Astrocyte of the hippocampus (primary cell): ENCODE results near the gene CFAP43.

ENCODE experiments used
- DNase-seq: peaks from one replicate; pipeline ENCODE4 v3.0.0; 2011; ENCODE audit warnings: low read depth, low spot score

CFAP43 gene

GRCh38 chr10:104231784-104232612 lies at the start of gene CFAP43:
CFAP43 (minus strand) TSS chr10:104232364; CDS start chr10:104232246, 118 bp downstream.
- DNase-seq = peak; percentile 98

- no peak for DNase-seq
These were observed 49.5 kb upstream of the CFAP43 start for GRCh38 chr10:104281694-104282093.

- no peak for DNase-seq
These were observed 47.5 kb upstream of the CFAP43 start for GRCh38 chr10:104279550-104280259.

- no peak for DNase-seq
These were observed 45.6 kb upstream of the CFAP43 start for GRCh38 chr10:104277785-104278184.

GRCh38 chr10:104276192-104276591 lies 44.0 kb upstream of the CFAP43 start:
- DNase-seq = no peak

GRCh38 chr10:104274762-104275721 lies 42.9 kb upstream of the CFAP43 start:
- DNase-seq = peak; percentile 67

- DNase-seq = no peak
These were observed 41.9 kb upstream of the CFAP43 start for GRCh38 chr10:104273899-104274575.

GRCh38 chr10:104273286-104273685 lies 41.1 kb upstream of the CFAP43 start:
- DNase-seq = no peak

- DNase-seq = peak; percentile 100
These were observed 36.8 kb upstream of the CFAP43 start, which contains the start of gene GSTO2 for GRCh38 chr10:104268713-104269645. GSTO2 (plus strand) TSS chr10:104269184; CDS start chr10:104274916, 5,732 bp downstream.

- no peak for DNase-seq
These were observed 36.2 kb upstream of the CFAP43 start for GRCh38 chr10:104268405-104268712.

GRCh38 chr10:104267721-104268404 lies 35.7 kb upstream of the CFAP43 start:
- DNase-seq = no peak

- DNase-seq = no peak
These were observed 32.6 kb upstream of the CFAP43 start for GRCh38 chr10:104264783-104265182.

- DNase-seq = no peak
These were observed 29.9 kb upstream of the CFAP43 start for GRCh38 chr10:104262055-104262454.

GRCh38 chr10:104260775-104261115 lies 28.6 kb upstream of the CFAP43 start:
- DNase-seq = peak; percentile 40

- peak; percentile 41 for DNase-seq
These were observed 28.0 kb upstream of the CFAP43 start for GRCh38 chr10:104259999-104260774.

GRCh38 chr10:104259456-104259855 lies 27.3 kb upstream of the CFAP43 start:
- no peak for DNase-seq

GRCh38 chr10:104258209-104258608 lies 26.0 kb upstream of the CFAP43 start:
- no peak for DNase-seq

- no peak for DNase-seq
These were observed 25.1 kb upstream of the CFAP43 start for GRCh38 chr10:104257235-104257634.
